Measurements from ENCODE around the gene PDZRN4. TPM values are rescaled to one million over a fixed set of nuclear protein-coding genes. Genes with fewer than 3 reads are reported as not detected.

Gene PDZRN4
- total RNA-seq, 1 experiment from 2014 or later: not detected

- intact Hi-C loops (cut with micrococcal nuclease; ENCODE audit: unreplicated experiment): no loop called here
- H3K27me3 Mint-ChIP-seq (ENCODE audit: unreplicated experiment): no peaks in the 10 kb centered on the region
- CTCF ChIA-PET: no interaction called here
- no peaks in the 10 kb centered on the region for H3K9me3 Mint-ChIP-seq (ENCODE audit: low read depth, unreplicated experiment)
- DNase-seq: no peak
- no TSS peak for BruUV-seq (replicated peaks)
- no peak for TF ChIP-seq CTCF (IDR thresholded peaks at IDR 0.05; ENCODE audit: unreplicated experiment)
- peaks cover 15% of the 10 kb centered on the region for H3K4me1 Mint-ChIP-seq (ENCODE audit: low read depth, unreplicated experiment)
- no peak overlapping the region for H3K27ac Mint-ChIP-seq (ENCODE audit: unreplicated experiment)
- H3K36me3 Mint-ChIP-seq (ENCODE audit: insufficient read depth, unreplicated experiment): no peaks in the 10 kb centered on the region
- H3K4me3 Mint-ChIP-seq (ENCODE audit: low read depth, unreplicated experiment): no peak overlapping the region
Observed at GRCh38 chr12:41467591-41468325, 279.6 kb downstream of the PDZRN4 start.

- Mint-ChIP-seq H3K27ac (ENCODE audit: unreplicated experiment) (no peak overlapping the region), H3K27me3 (ENCODE audit: unreplicated experiment) (no peaks in the 10 kb centered on the region), H3K9me3 (ENCODE audit: low read depth, unreplicated experiment) (no peaks in the 10 kb centered on the region), H3K4me3 (ENCODE audit: low read depth, unreplicated experiment) (no peak overlapping the region), H3K4me1 (ENCODE audit: low read depth, unreplicated experiment) (peaks cover 15% of the 10 kb centered on the region), H3K36me3 (ENCODE audit: insufficient read depth, unreplicated experiment) (no peaks in the 10 kb centered on the region)
- TF ChIP-seq CTCF (IDR thresholded peaks at IDR 0.05; ENCODE audit: unreplicated experiment): no peak
- no TSS peak for BruUV-seq (replicated peaks)
- DNase-seq: no peak
- intact Hi-C loops (cut with micrococcal nuclease; ENCODE audit: unreplicated experiment): no loop called here
- CTCF ChIA-PET: no interaction called here
Observed at GRCh38 chr12:41468341-41468740, 280.2 kb downstream of the PDZRN4 start.

- DNase-seq: no peak
- Mint-ChIP-seq H3K36me3 (ENCODE audit: insufficient read depth, unreplicated experiment) (no peaks in the 10 kb centered on the region), H3K4me1 (ENCODE audit: low read depth, unreplicated experiment) (peaks cover 15% of the 10 kb centered on the region), H3K4me3 (ENCODE audit: low read depth, unreplicated experiment) (no peak overlapping the region), H3K9me3 (ENCODE audit: low read depth, unreplicated experiment) (no peaks in the 10 kb centered on the region), H3K27ac (ENCODE audit: unreplicated experiment) (no peak overlapping the region), H3K27me3 (ENCODE audit: unreplicated experiment) (no peaks in the 10 kb centered on the region)
- intact Hi-C loops (cut with micrococcal nuclease; ENCODE audit: unreplicated experiment): no loop called here
- CTCF ChIA-PET: no interaction called here
- BruUV-seq (replicated peaks): no TSS peak
- no peak for TF ChIP-seq CTCF (IDR thresholded peaks at IDR 0.05; ENCODE audit: unreplicated experiment)
Observed at GRCh38 chr12:41468756-41469155, 280.6 kb downstream of the PDZRN4 start.

- TF ChIP-seq CTCF (IDR thresholded peaks at IDR 0.05; ENCODE audit: unreplicated experiment): no peak
- Mint-ChIP-seq H3K4me1 (ENCODE audit: low read depth, unreplicated experiment) (no peaks in the 10 kb centered on the region), H3K9me3 (ENCODE audit: low read depth, unreplicated experiment) (no peaks in the 10 kb centered on the region), H3K36me3 (ENCODE audit: insufficient read depth, unreplicated experiment) (no peaks in the 10 kb centered on the region), H3K27ac (ENCODE audit: unreplicated experiment) (no peak overlapping the region), H3K4me3 (ENCODE audit: low read depth, unreplicated experiment) (no peak overlapping the region), H3K27me3 (ENCODE audit: unreplicated experiment) (no peaks in the 10 kb centered on the region)
- CTCF ChIA-PET: interaction anchor here (0.6 kb wide), 1 partner anchor 1201 kb away, joined by 4 read pairs; no protein-coding TSS in a partner anchor
- BruUV-seq (replicated peaks): no TSS peak
- no peak for DNase-seq
- intact Hi-C loops (cut with micrococcal nuclease; ENCODE audit: unreplicated experiment): no loop called here
Observed at GRCh38 chr12:41473441-41473840, 285.3 kb downstream of the PDZRN4 start.
